IMR-90 (cell line): ENCODE measurements around the gene UBXN2A.

Experiments
- BHLHE40 ChIP-seq: fragments of 150-350 bp; IDR thresholded peaks from 2 replicates; pipeline ENCODE4 v1.6.1; 2016; ENCODE audit warnings: mild to moderate bottlenecking, low read depth, low read length
- CEBPB ChIP-seq: IDR thresholded peaks from 2 replicates; pipeline ENCODE4 v1.6.1; 2012; ENCODE audit warnings: low read depth, low read length, improper control_type of control experiment
- CHD1 ChIP-seq: IDR thresholded peaks from 2 replicates; pipeline ENCODE4 v1.6.1; 2012; ENCODE audit warnings: low read depth, low read length, improper control_type of control experiment
- MXI1 ChIP-seq: IDR thresholded peaks from 2 replicates; pipeline ENCODE4 v1.6.1; 2012; ENCODE audit warnings: low read depth, mild to moderate bottlenecking, low read length, moderate library complexity, borderline replicate concordance
- POLR2A ChIP-seq: IDR thresholded peaks from 2 replicates; pipeline ENCODE4 v1.6.1; 2012; ENCODE audit warnings: mild to moderate bottlenecking, low read depth, low read length
- RAD21 ChIP-seq: IDR thresholded peaks from 2 replicates; pipeline ENCODE4 v1.6.1; 2012; ENCODE audit warnings: low read length, improper control_type of control experiment
- RCOR1 ChIP-seq: IDR thresholded peaks from 2 replicates; pipeline ENCODE4 v1.6.1; 2012; ENCODE audit warnings: mild to moderate bottlenecking, low read length, improper control_type of control experiment; ENCODE audit not compliant: insufficient replicate concordance
- TF ChIP-seq, protein P1 (sequence below): conservative IDR thresholded peaks from 2 replicates; pipeline ENCODE4 v1.5.1; 2012; ENCODE audit warnings: mild to moderate bottlenecking, low read depth, low read length, improper control_type of control experiment
- TF ChIP-seq, protein P2 (sequence below): fragments of 150-350 bp; IDR thresholded peaks from 2 replicates; pipeline ENCODE4 v1.6.1; 2016; ENCODE audit warnings: low read depth, mild to moderate bottlenecking, low read length, moderate library complexity, borderline replicate concordance
- TF ChIP-seq, protein P3 (sequence below): fragments of 150-350 bp; IDR thresholded peaks from 2 replicates; pipeline ENCODE4 v1.6.1; 2017; ENCODE audit warnings: mild to moderate bottlenecking, antibody characterized with exemption, low read length, low read depth

DNA sequence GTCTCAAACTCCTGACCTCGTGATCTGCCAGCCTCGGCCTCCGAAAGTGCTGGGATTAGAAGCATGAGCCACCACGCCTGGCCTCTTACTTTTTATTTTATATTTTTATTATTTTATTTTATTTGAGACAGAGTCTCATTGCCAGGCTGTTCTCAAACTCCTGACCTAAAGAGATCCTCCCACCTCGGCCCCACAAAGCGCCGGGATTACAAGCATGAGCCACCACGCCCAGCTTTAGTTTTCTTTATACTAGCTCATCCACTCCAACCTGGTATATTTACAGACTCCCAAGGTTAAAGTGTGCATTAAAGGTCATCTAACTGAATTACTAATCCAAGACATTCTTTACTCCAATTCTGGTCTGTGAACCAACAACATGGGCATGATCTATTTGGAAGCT is 40.1 kb upstream of the UBXN2A start:
- no peak for TF ChIP-seq RAD21
- TF ChIP-seq, protein P1, sequence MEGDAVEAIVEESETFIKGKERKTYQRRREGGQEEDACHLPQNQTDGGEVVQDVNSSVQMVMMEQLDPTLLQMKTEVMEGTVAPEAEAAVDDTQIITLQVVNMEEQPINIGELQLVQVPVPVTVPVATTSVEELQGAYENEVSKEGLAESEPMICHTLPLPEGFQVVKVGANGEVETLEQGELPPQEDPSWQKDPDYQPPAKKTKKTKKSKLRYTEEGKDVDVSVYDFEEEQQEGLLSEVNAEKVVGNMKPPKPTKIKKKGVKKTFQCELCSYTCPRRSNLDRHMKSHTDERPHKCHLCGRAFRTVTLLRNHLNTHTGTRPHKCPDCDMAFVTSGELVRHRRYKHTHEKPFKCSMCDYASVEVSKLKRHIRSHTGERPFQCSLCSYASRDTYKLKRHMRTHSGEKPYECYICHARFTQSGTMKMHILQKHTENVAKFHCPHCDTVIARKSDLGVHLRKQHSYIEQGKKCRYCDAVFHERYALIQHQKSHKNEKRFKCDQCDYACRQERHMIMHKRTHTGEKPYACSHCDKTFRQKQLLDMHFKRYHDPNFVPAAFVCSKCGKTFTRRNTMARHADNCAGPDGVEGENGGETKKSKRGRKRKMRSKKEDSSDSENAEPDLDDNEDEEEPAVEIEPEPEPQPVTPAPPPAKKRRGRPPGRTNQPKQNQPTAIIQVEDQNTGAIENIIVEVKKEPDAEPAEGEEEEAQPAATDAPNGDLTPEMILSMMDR: no peak
- TF ChIP-seq RCOR1: no peak
- TF ChIP-seq BHLHE40: no peak
- TF ChIP-seq, protein P2, sequence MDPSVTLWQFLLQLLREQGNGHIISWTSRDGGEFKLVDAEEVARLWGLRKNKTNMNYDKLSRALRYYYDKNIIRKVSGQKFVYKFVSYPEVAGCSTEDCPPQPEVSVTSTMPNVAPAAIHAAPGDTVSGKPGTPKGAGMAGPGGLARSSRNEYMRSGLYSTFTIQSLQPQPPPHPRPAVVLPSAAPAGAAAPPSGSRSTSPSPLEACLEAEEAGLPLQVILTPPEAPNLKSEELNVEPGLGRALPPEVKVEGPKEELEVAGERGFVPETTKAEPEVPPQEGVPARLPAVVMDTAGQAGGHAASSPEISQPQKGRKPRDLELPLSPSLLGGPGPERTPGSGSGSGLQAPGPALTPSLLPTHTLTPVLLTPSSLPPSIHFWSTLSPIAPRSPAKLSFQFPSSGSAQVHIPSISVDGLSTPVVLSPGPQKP: no peak
- TF ChIP-seq CHD1: no peak
- TF ChIP-seq POLR2A: no peak
- no peak for TF ChIP-seq CEBPB
- TF ChIP-seq, protein P3, sequence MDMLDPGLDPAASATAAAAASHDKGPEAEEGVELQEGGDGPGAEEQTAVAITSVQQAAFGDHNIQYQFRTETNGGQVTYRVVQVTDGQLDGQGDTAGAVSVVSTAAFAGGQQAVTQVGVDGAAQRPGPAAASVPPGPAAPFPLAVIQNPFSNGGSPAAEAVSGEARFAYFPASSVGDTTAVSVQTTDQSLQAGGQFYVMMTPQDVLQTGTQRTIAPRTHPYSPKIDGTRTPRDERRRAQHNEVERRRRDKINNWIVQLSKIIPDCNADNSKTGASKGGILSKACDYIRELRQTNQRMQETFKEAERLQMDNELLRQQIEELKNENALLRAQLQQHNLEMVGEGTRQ: no peak
- no peak for TF ChIP-seq MXI1
